SK-N-SH (cell line): Measurements from ENCODE around the gene ZDHHC12. TPM values are rescaled to one million over a fixed set of nuclear protein-coding genes. Genes with fewer than 3 reads are reported as not detected.

Experiments used
- CTCF ChIA-PET: fragments of 300-600, 350-600 bp; formaldehyde crosslinking; extraction: SDS; loops from one replicate; lab custom pipeline; 2021; lab: Yijun Ruan, JAX
- POLR2A ChIA-PET: fragments of 350-600 bp; sonication (Branson Sonifier 250); formaldehyde crosslinking; extraction: SDS; loops from one replicate; lab custom pipeline; 2020; ENCODE audit warnings: antibody characterized with exemption, inconsistent platforms; lab: Yijun Ruan, JAX
- DNase-seq: peaks from one replicate; pipeline ENCODE4 v3.0.0; 2012
- H2AFZ ChIP-seq: fragments of 200-600 bp; sonication (generic); 2 replicates; pipeline ENCODE4 v1.8.1; 2016; ENCODE audit warnings: antibody characterized with exemption, mild to moderate bottlenecking, low read depth
- H3F3A ChIP-seq: fragments of 200-600 bp; sonication (generic); replicated peaks from 2 replicates; pipeline ENCODE3; 2016; ENCODE audit warnings: antibody characterized with exemption, mild to moderate bottlenecking; ENCODE audit not compliant: insufficient read depth
- H3K27ac ChIP-seq, 2 experiments: fragments of 200-500 bp in 1 of 2; fragments of 200-600 bp in 1 of 2; sonication (Bioruptor generic) in 1 of 2; sonication (generic), shearing (Covaris generic) in 1 of 2; 2 replicates each; pipeline versions ENCODE4 v1.5.1 to v1.6.1; 2014 to 2016; ENCODE audit warnings: low read depth in 2 of 2, inconsistent platforms in 1 of 2, low read length in 1 of 2, mild to moderate bottlenecking in 1 of 2, mixed read lengths in 1 of 2
- H3K27me3 ChIP-seq: fragments of 200-600 bp; sonication (generic), shearing (Covaris generic); 2 replicates; pipeline ENCODE4 v1.6.1; 2016; ENCODE audit warnings: mixed run types; ENCODE audit not compliant: insufficient read depth
- H3K36me3 ChIP-seq, 2 experiments: fragments of 200-500 bp in 1 of 2; fragments of 200-600 bp in 1 of 2; sonication (Bioruptor generic) in 1 of 2; sonication (generic) in 1 of 2; replicated peaks in 1 of 2; 2 replicates each; pipeline versions ENCODE3 to v1.5.1; 2014 to 2016; ENCODE audit warnings: low read length in 1 of 2, mild to moderate bottlenecking in 1 of 2; ENCODE audit not compliant: insufficient read depth in 2 of 2, control insufficient read depth in 1 of 2
- H3K4me1 ChIP-seq, 2 experiments: fragments of 200-500 bp in 1 of 2; fragments of 200-600 bp in 1 of 2; sonication (Bioruptor generic) in 1 of 2; sonication (generic), shearing (Covaris generic) in 1 of 2; 2 replicates each; pipeline versions ENCODE4 v1.5.1 to v1.6.1; 2014 to 2016; ENCODE audit warnings: low read depth in 1 of 2, low read length in 1 of 2, mixed run types in 1 of 2; ENCODE audit not compliant: insufficient read depth in 2 of 2, control insufficient read depth in 1 of 2
- H3K4me2 ChIP-seq: fragments of 200-600 bp; sonication (generic), shearing (Covaris generic); 2 replicates; pipeline ENCODE4 v1.6.1; 2017; ENCODE audit warnings: mixed run types
- H3K4me3 ChIP-seq, 2 experiments: fragments of 200-500 bp in 1 of 2; fragments of 200-600 bp in 1 of 2; sonication (Bioruptor generic) in 1 of 2; sonication (generic), shearing (Covaris generic) in 1 of 2; 2 replicates each; pipeline versions ENCODE4 v1.5.1 to v1.8.1; 2014 to 2016; ENCODE audit warnings: low read depth in 2 of 2, inconsistent platforms in 1 of 2, low read length in 1 of 2, mild to moderate bottlenecking in 1 of 2, mixed read lengths in 1 of 2, moderate library complexity in 1 of 2
- H3K79me2 ChIP-seq: fragments of 200-600 bp; sonication (generic); 2 replicates; pipeline ENCODE4 v1.8.1; 2017; ENCODE audit warnings: mild to moderate bottlenecking; ENCODE audit not compliant: insufficient read depth
- H3K9ac ChIP-seq: fragments of 200-600 bp; sonication (generic); 2 replicates; pipeline ENCODE4 v1.6.1; 2017; ENCODE audit warnings: mixed run types
- H3K9me2 ChIP-seq: fragments of 200-600 bp; sonication (generic); 2 replicates; pipeline ENCODE4 v1.6.1; 2017; ENCODE audit warnings: mixed run types
- H3K9me3 ChIP-seq: fragments of 200-600 bp; sonication (generic); 2 replicates; pipeline ENCODE4 v1.6.1; 2017; ENCODE audit warnings: mixed run types, mild to moderate bottlenecking, moderate library complexity
- H4K20me1 ChIP-seq: fragments of 200-600 bp; sonication (generic); 2 replicates; pipeline ENCODE4 v1.6.1; 2017; ENCODE audit warnings: mild to moderate bottlenecking, mixed run types; ENCODE audit not compliant: insufficient read depth
- ELF1 ChIP-seq: IDR thresholded peaks from 2 replicates; pipeline ENCODE4 v1.4.0; 2012
- FOSL2 ChIP-seq: IDR thresholded peaks from 2 replicates; pipeline ENCODE4 v1.4.0; 2012; ENCODE audit warnings: low read depth, mild to moderate bottlenecking, moderate library complexity, borderline replicate concordance
- FOXJ3 ChIP-seq: sonication (generic); formaldehyde crosslinking; IDR thresholded peaks from 2 replicates; pipeline ENCODE4 v1.5.1; 2020; ENCODE audit warnings: mild to moderate bottlenecking, missing genetic modification reagents
- IRF3 ChIP-seq: fragments of 150-350 bp; IDR thresholded peaks from 2 replicates; pipeline ENCODE4 v1.6.1; 2016; ENCODE audit warnings: mild to moderate bottlenecking, low read depth, low read length
- MAX ChIP-seq: IDR thresholded peaks from 2 replicates; pipeline ENCODE4 v1.4.0; 2012; ENCODE audit warnings: low read depth
- MXI1 ChIP-seq: IDR thresholded peaks from 2 replicates; pipeline ENCODE4 v1.6.1; 2012; ENCODE audit warnings: mild to moderate bottlenecking, low read depth, low read length, improper control_type of control experiment
- NFIC ChIP-seq: IDR thresholded peaks from 2 replicates; pipeline ENCODE4 v1.4.0; 2012; ENCODE audit warnings: borderline replicate concordance
- PBX3 ChIP-seq: IDR thresholded peaks from 2 replicates; pipeline ENCODE4; 2012
- POLR2AphosphoS5 ChIP-seq: IDR thresholded peaks from 2 replicates; pipeline ENCODE4 v1.6.1; 2012; ENCODE audit warnings: low read depth, low read length
- RAD21 ChIP-seq: IDR thresholded peaks from 2 replicates; pipeline ENCODE4 v1.6.1; 2012; ENCODE audit warnings: mild to moderate bottlenecking, low read length
- REST ChIP-seq: IDR thresholded peaks from 2 replicates; pipeline ENCODE4 v1.6.1; 2012; ENCODE audit warnings: mild to moderate bottlenecking, low read depth, low read length, moderate library complexity
- RFX5 ChIP-seq: IDR thresholded peaks from 2 replicates; pipeline ENCODE4 v1.6.1; 2012; ENCODE audit warnings: mild to moderate bottlenecking, improper control_type of control experiment, low read length
- SIN3A ChIP-seq: IDR thresholded peaks from 2 replicates; pipeline ENCODE4 v1.6.1; 2012; ENCODE audit warnings: low read depth, mild to moderate bottlenecking, low read length, moderate library complexity, borderline replicate concordance
- TAF1 ChIP-seq: IDR thresholded peaks from 2 replicates; pipeline ENCODE4 v1.6.1; 2012; ENCODE audit warnings: low read depth, mild to moderate bottlenecking, low read length, moderate library complexity, borderline replicate concordance
- USF1 ChIP-seq: IDR thresholded peaks from 2 replicates; pipeline ENCODE4 v1.4.0; 2012; ENCODE audit warnings: low read depth, borderline replicate concordance
- WGBS: methylation state at CpG from one replicate; pipeline ENCODE4 v1.1.6; 2017; ENCODE audit warnings: low lambda C conversion rate; 5-methylcytosine and 5-hydroxymethylcytosine counted together
- polyA plus RNA-seq, 3 experiments: library from polyadenylated mRNA; depleted of rRNA; stranded (reverse); fragments of >200 nt; gene quantifications; 2 replicates each; pipeline ENCODE4 v1.2.3, GENCODE V29; 2012

Gene ZDHHC12
- polyA plus RNA-seq, 1 of the 3 experiments (the other 2 are of a cell fraction) = 51.3 TPM

- Histone ChIP-seq H4K20me1 (no peaks in the 10 kb centered on the region), H3K27me3 (no peaks in the 10 kb centered on the region), H3K9ac (no peak overlapping the region), H3K9me2 (no peaks in the 10 kb centered on the region), H3K36me3 (peaks cover 0 to 3% of the 10 kb centered on the region in 2 experiments), H3K9me3 (no peaks in the 10 kb centered on the region), H3F3A (peaks cover 3% of the 10 kb centered on the region), H2AFZ (no peak overlapping the region), H3K4me2 (no peak overlapping the region), H3K79me2 (no peaks in the 10 kb centered on the region), H3K27ac (no peak overlapping the region), H3K4me1 (no peaks in the 10 kb centered on the region), H3K4me3 (no peak overlapping the region)
- no peak for DNase-seq
- POLR2A ChIA-PET = interaction anchor here (1.2 kb wide), 1 partner anchor 18 kb away, joined by 3 read pairs; no protein-coding TSS in a partner anchor
- TF ChIP-seq POLR2AphosphoS5 (no peak), FOSL2 (no peak), MXI1 (no peak), RFX5 (no peak), PBX3 (no peak), ELF1 (no peak), MAX (no peak), USF1 (no peak), SIN3A (no peak), FOXJ3 (no peak), RAD21 (no peak), NFIC (no peak), REST (no peak), IRF3 (no peak), TAF1 (no peak)
- WGBS = 96% methylated on average over 1 of the region's 1 CpG
- CTCF ChIA-PET = interaction anchor here (1.5 kb wide), 1 partner anchor 14 kb away, joined by 6 read pairs; no protein-coding TSS in a partner anchor
These were observed 23.3 kb upstream of the ZDHHC12 start for GRCh38 chr9:128747241-128747640.
